Neuronal stem cell (in vitro differentiated cells): ENCODE results near the gene PLD1.

Experiments used
- DNase-seq: peaks from one replicate; pipeline ENCODE4 v3.0.0-alpha.2; 2013; ENCODE audit warnings: low spot score
- H2AFZ ChIP-seq: one replicate; pipeline ENCODE4 v1.6.1; 2013; ENCODE audit warnings: mild to moderate bottlenecking, low read length, inconsistent platforms
- H2AK5ac ChIP-seq: 2 replicates; pipeline ENCODE4 v1.6.1; 2013; ENCODE audit warnings: low read depth, mild to moderate bottlenecking, inconsistent platforms, low read length, moderate library complexity, mixed read lengths
- H2BK120ac ChIP-seq: 2 replicates; pipeline ENCODE4 v1.6.1; 2013; ENCODE audit warnings: low read depth, mild to moderate bottlenecking, inconsistent platforms, low read length, moderate library complexity, mixed read lengths
- H2BK12ac ChIP-seq: one replicate; pipeline ENCODE4 v1.6.1; 2013; ENCODE audit warnings: low read length, inconsistent platforms
- H2BK15ac ChIP-seq: 2 replicates; pipeline ENCODE4 v1.6.1; 2013; ENCODE audit warnings: mild to moderate bottlenecking, low read length, inconsistent platforms, mixed read lengths
- H2BK5ac ChIP-seq: one replicate; pipeline ENCODE4 v1.6.1; 2013; ENCODE audit warnings: inconsistent platforms, mild to moderate bottlenecking, low read length, moderate library complexity
- H3K14ac ChIP-seq: one replicate; pipeline ENCODE4 v1.6.1; 2013; ENCODE audit warnings: low read length, inconsistent platforms
- H3K18ac ChIP-seq: 2 replicates; pipeline ENCODE4 v1.6.1; 2013; ENCODE audit warnings: low read length, inconsistent platforms
- H3K23ac ChIP-seq: 2 replicates; pipeline ENCODE4 v1.6.1; 2013; ENCODE audit warnings: low read depth, mild to moderate bottlenecking, mixed read lengths, low read length, inconsistent platforms; ENCODE audit not compliant: poor library complexity
- H3K27ac ChIP-seq: replicated peaks from 3 replicates; pipeline ENCODE4 v1.5.1; 2013; ENCODE audit warnings: low read length, inconsistent platforms
- H3K27me3 ChIP-seq, 3 experiments: 2 replicates each; pipeline ENCODE4 v1.6.1; 2013; ENCODE audit warnings: low read length in 3 of 3, mild to moderate bottlenecking in 2 of 3, inconsistent platforms in 1 of 3, low read depth in 1 of 3, mixed read lengths in 1 of 3, moderate library complexity in 1 of 3; ENCODE audit not compliant: control insufficient read depth in 3 of 3, insufficient read depth in 3 of 3
- H3K36me3 ChIP-seq, 2 donors: replicated peaks in 1 of 2; 2 replicates each; pipeline ENCODE4 v1.6.1; 2013; ENCODE audit warnings: low read length in 2 of 2; ENCODE audit not compliant: control insufficient read depth in 2 of 2, insufficient read depth in 2 of 2
- H3K4ac ChIP-seq: 2 replicates; pipeline ENCODE4 v1.6.1; 2013; ENCODE audit warnings: inconsistent platforms, mild to moderate bottlenecking, low read length, moderate library complexity
- H3K4me1 ChIP-seq, 2 donors: 1 replicate in 1 of 2; 2 replicates in 1 of 2; pipeline ENCODE4 v1.6.1; 2013; ENCODE audit warnings: low read length in 2 of 2, low read depth in 1 of 2; ENCODE audit not compliant: control insufficient read depth in 2 of 2, insufficient read depth in 1 of 2
- H3K4me2 ChIP-seq: one replicate; pipeline ENCODE4 v1.6.1; 2013; ENCODE audit warnings: mild to moderate bottlenecking, low read length, inconsistent platforms; ENCODE audit not compliant: insufficient read depth, poor library complexity, severe bottlenecking
- H3K4me3 ChIP-seq, 2 donors: 2 replicates each; pipeline ENCODE4 v1.5.1; 2013; ENCODE audit warnings: low read length in 2 of 2, mild to moderate bottlenecking in 2 of 2, inconsistent platforms in 1 of 2, moderate library complexity in 1 of 2
- H3K79me1 ChIP-seq: one replicate; pipeline ENCODE4 v1.6.1; 2013; ENCODE audit warnings: low read depth, mild to moderate bottlenecking, inconsistent platforms, low read length, moderate library complexity
- H3K9ac ChIP-seq: one replicate; pipeline ENCODE4 v1.6.1; 2013; ENCODE audit warnings: mild to moderate bottlenecking, low read depth, low read length, inconsistent platforms; ENCODE audit not compliant: poor library complexity
- H3K9me3 ChIP-seq, 2 donors: replicated peaks in 1 of 2; 2 replicates each; pipeline versions ENCODE3 to v1.6.1; 2013; ENCODE audit warnings: low read length in 2 of 2, mild to moderate bottlenecking in 2 of 2, inconsistent platforms in 1 of 2, low read depth in 1 of 2, mixed read lengths in 1 of 2, moderate library complexity in 1 of 2; ENCODE audit not compliant: control insufficient read depth in 2 of 2, insufficient read depth in 1 of 2
- H4K8ac ChIP-seq: one replicate; pipeline ENCODE4 v1.6.1; 2013; ENCODE audit warnings: low read depth, mild to moderate bottlenecking, inconsistent platforms, low read length, moderate library complexity
- H4K91ac ChIP-seq: one replicate; pipeline ENCODE4 v1.6.1; 2013; ENCODE audit warnings: low read length, low read depth, mild to moderate bottlenecking, inconsistent platforms; ENCODE audit not compliant: poor library complexity
- WGBS, 2 donors: extraction: QIAGEN DNeasy Blood & Tissue Kit; methylation state at CpG; one replicate each; pipeline ENCODE4 v1.1.7; 2013; ENCODE audit warnings: missing lambda C conversion rate in 2 of 2, mixed read lengths in 1 of 2; ENCODE audit not compliant: insufficient read length in 2 of 2, insufficient replicate concordance in 1 of 2; ENCODE audit errors: extremely low coverage in 2 of 2; 5-methylcytosine and 5-hydroxymethylcytosine counted together

PLD1 gene

GRCh38 chr3:171682743-171683142, 127.5 kb downstream of the PLD1 start:
- no peaks in the 10 kb centered on the region for H3K79me1 ChIP-seq
- H2BK12ac ChIP-seq, result no peak overlapping the region
- H3K27me3 ChIP-seq, result peaks cover 0 to 1% (median 0%) of the 10 kb centered on the region in 3 experiments
- no peak overlapping the region for H3K4me2 ChIP-seq
- H3K4me1 ChIP-seq, result peaks cover 0 to 2% of the 10 kb centered on the region in 2 donors
- no peak overlapping the region for H3K18ac ChIP-seq
- H2AK5ac ChIP-seq, result no peak overlapping the region
- H3K36me3 ChIP-seq, result no peaks in the 10 kb centered on the region
- no peak overlapping the region for H3K27ac ChIP-seq
- H2BK120ac ChIP-seq, result no peak overlapping the region
- WGBS, 2 donors, result no CpG with 5 or more reads among the region's 3 CpGs
- H3K23ac ChIP-seq, result no peak overlapping the region
- H2AFZ ChIP-seq, result no peak overlapping the region
- no peaks in the 10 kb centered on the region for H3K9me3 ChIP-seq
- DNase-seq, result no peak
- no peak overlapping the region for H4K91ac ChIP-seq
- no peak overlapping the region for H4K8ac ChIP-seq
- H3K14ac ChIP-seq, result no peak overlapping the region
- H3K4me3 ChIP-seq, result no peak overlapping the region
- H2BK15ac ChIP-seq, result no peak overlapping the region
- H3K4ac ChIP-seq, result no peak overlapping the region
- no peak overlapping the region for H3K9ac ChIP-seq
- H2BK5ac ChIP-seq, result no peak overlapping the region

GRCh38 chr3:171680726-171681411, 129.4 kb downstream of the PLD1 start:
- no peak overlapping the region for H4K8ac ChIP-seq
- H3K79me1 ChIP-seq, result no peaks in the 10 kb centered on the region
- no peak overlapping the region for H2AK5ac ChIP-seq
- no peak overlapping the region for H3K4me3 ChIP-seq
- WGBS, 2 donors, result no CpG with 5 or more reads among the region's 6 CpGs
- H3K36me3 ChIP-seq, result no peaks in the 10 kb centered on the region
- no peak overlapping the region for H3K9ac ChIP-seq
- H3K4ac ChIP-seq, result no peak overlapping the region
- H3K4me2 ChIP-seq, result no peak overlapping the region
- no peak overlapping the region for H2BK5ac ChIP-seq
- H2BK120ac ChIP-seq, result no peak overlapping the region
- H4K91ac ChIP-seq, result no peak overlapping the region
- no peak overlapping the region for H2AFZ ChIP-seq
- no peak for DNase-seq
- no peak overlapping the region for H2BK12ac ChIP-seq
- H3K27me3 ChIP-seq, result peaks cover 0 to 1% (median 0%) of the 10 kb centered on the region in 3 experiments
- H3K9me3 ChIP-seq, result no peaks in the 10 kb centered on the region
- H3K18ac ChIP-seq, result no peak overlapping the region
- no peak overlapping the region for H3K27ac ChIP-seq
- no peak overlapping the region for H3K14ac ChIP-seq
- no peak overlapping the region for H3K23ac ChIP-seq
- no peak overlapping the region for H2BK15ac ChIP-seq
- H3K4me1 ChIP-seq, result peaks cover 0 to 2% of the 10 kb centered on the region in 2 donors

- Histone ChIP-seq H3K9me3 (no peaks in the 10 kb centered on the region), H3K27ac (no peak overlapping the region), H2BK120ac (no peak overlapping the region), H4K91ac (no peak overlapping the region), H2AK5ac (no peak overlapping the region), H2BK15ac (no peak overlapping the region), H2BK12ac (no peak overlapping the region), H3K36me3 (no peaks in the 10 kb centered on the region), H3K4me3 (no peak overlapping the region), H4K8ac (no peak overlapping the region), H2BK5ac (no peak overlapping the region), H3K14ac (no peak overlapping the region), H3K4me1 (peaks cover 0 to 2% of the 10 kb centered on the region in 2 donors), H3K79me1 (no peaks in the 10 kb centered on the region), H3K4ac (no peak overlapping the region), H3K4me2 (no peak overlapping the region), H2AFZ (no peak overlapping the region), H3K23ac (peak overlapping the region; percentile 51), H3K18ac (no peak overlapping the region), H3K27me3 (no peaks in the 10 kb centered on the region), H3K9ac (no peak overlapping the region)
- WGBS, 2 donors, result no CpG with 5 or more reads among the region's 3 CpGs
- DNase-seq, result no peak
Observed at GRCh38 chr3:171678971-171679492, 131.3 kb downstream of the PLD1 start.

- peaks cover 0 to 2% of the 10 kb centered on the region in 2 donors for H3K4me1 ChIP-seq
- no peak overlapping the region for H3K27ac ChIP-seq
- H4K8ac ChIP-seq, result no peak overlapping the region
- H3K27me3 ChIP-seq, result no peaks in the 10 kb centered on the region
- H3K18ac ChIP-seq, result no peak overlapping the region
- no peak overlapping the region for H2BK120ac ChIP-seq
- H2BK12ac ChIP-seq, result no peak overlapping the region
- no peak overlapping the region for H3K4me2 ChIP-seq
- no peaks in the 10 kb centered on the region for H3K9me3 ChIP-seq
- WGBS, 2 donors, result no CpG with 5 or more reads among the region's 1 CpG
- no peak overlapping the region for H2BK15ac ChIP-seq
- no peak overlapping the region for H3K9ac ChIP-seq
- H2AK5ac ChIP-seq, result no peak overlapping the region
- no peak overlapping the region for H2AFZ ChIP-seq
- no peak overlapping the region for H2BK5ac ChIP-seq
- no peaks in the 10 kb centered on the region for H3K79me1 ChIP-seq
- H3K4me3 ChIP-seq, result no peak overlapping the region
- no peak overlapping the region for H3K23ac ChIP-seq
- no peak overlapping the region for H4K91ac ChIP-seq
- no peaks in the 10 kb centered on the region for H3K36me3 ChIP-seq
- no peak overlapping the region for H3K14ac ChIP-seq
- H3K4ac ChIP-seq, result no peak overlapping the region
- DNase-seq, result no peak
Observed at GRCh38 chr3:171677706-171678105, 132.6 kb downstream of the PLD1 start.
